ENCODE results near the gene OR51B5. TPM values are rescaled to one million over a fixed set of nuclear protein-coding genes. Genes with fewer than 3 reads are reported as not detected.
"Not testable (repeated sequence)": the region's sequence is repeated elsewhere in the genome, so short reads cannot be mapped to it uniquely, and the experiment has no call there.

Gene OR51B5
- total RNA-seq, 1 donor from 2014 or later: 0.82 TPM

DNA sequence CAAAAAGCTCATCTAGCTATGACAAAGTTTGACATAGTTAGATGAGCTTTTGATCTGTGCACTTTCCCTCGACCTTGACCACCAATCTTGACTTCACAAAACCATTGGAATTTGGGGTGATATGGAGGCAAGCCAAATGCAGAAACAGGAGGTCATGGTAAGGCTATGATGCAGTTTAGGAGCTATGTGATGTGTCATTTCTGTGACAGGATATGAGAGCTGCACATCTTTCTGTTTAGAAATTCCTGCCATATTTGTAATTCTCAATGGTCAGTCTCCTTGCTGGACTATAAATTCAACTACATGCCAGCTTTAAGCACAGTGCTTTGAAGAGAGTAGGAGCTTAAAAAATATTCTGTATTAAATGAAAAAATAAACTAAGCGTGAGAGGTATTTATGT is 20.9 kb upstream of the OR51B5 start:
- H3K36me3 Mint-ChIP-seq (ENCODE audit: low read depth, unreplicated experiment): no peaks in the 10 kb centered on the region
- TF ChIP-seq, protein P1, sequence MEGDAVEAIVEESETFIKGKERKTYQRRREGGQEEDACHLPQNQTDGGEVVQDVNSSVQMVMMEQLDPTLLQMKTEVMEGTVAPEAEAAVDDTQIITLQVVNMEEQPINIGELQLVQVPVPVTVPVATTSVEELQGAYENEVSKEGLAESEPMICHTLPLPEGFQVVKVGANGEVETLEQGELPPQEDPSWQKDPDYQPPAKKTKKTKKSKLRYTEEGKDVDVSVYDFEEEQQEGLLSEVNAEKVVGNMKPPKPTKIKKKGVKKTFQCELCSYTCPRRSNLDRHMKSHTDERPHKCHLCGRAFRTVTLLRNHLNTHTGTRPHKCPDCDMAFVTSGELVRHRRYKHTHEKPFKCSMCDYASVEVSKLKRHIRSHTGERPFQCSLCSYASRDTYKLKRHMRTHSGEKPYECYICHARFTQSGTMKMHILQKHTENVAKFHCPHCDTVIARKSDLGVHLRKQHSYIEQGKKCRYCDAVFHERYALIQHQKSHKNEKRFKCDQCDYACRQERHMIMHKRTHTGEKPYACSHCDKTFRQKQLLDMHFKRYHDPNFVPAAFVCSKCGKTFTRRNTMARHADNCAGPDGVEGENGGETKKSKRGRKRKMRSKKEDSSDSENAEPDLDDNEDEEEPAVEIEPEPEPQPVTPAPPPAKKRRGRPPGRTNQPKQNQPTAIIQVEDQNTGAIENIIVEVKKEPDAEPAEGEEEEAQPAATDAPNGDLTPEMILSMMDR (IDR thresholded peaks at IDR 0.05; ENCODE audit: unreplicated experiment): no peak
- H3K4me3 Mint-ChIP-seq (ENCODE audit: unreplicated experiment): no peak overlapping the region
- no peak for DNase-seq (ENCODE audit: low spot score)
- H3K9me3 Mint-ChIP-seq (ENCODE audit: unreplicated experiment): no peaks in the 10 kb centered on the region
- peaks cover 4% of the 10 kb centered on the region for H3K4me1 Mint-ChIP-seq (ENCODE audit: unreplicated experiment)
- H3K27me3 Mint-ChIP-seq (ENCODE audit: unreplicated experiment): no peaks in the 10 kb centered on the region
- H3K27ac Mint-ChIP-seq (ENCODE audit: unreplicated experiment): no peak overlapping the region

DNA sequence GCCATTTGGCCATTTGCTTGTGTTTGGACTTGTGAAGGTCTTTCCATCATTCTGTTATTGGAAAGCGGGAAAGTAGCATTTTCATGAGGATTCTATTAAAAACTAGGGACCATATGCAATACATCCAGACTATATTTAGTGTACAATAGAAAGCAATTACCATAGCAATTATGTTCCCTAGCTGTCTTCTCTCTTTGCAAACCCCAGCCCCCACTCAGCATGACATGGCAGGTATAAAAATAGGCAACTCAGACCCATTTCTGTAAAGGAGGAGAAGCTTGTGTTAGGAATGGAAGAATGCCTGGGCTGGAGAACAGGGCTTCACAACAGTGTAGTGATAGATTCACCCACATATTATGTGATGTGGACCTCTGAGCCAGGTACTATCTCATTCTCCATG is 20.4 kb upstream of the OR51B5 start:
- Mint-ChIP-seq H3K27me3 (ENCODE audit: unreplicated experiment) (no peaks in the 10 kb centered on the region), H3K4me1 (ENCODE audit: unreplicated experiment) (peaks cover 4% of the 10 kb centered on the region), H3K4me3 (ENCODE audit: unreplicated experiment) (no peak overlapping the region), H3K36me3 (ENCODE audit: low read depth, unreplicated experiment) (no peaks in the 10 kb centered on the region), H3K9me3 (ENCODE audit: unreplicated experiment) (no peaks in the 10 kb centered on the region), H3K27ac (ENCODE audit: unreplicated experiment) (no peak overlapping the region)
- no peak for DNase-seq (ENCODE audit: low spot score)
- TF ChIP-seq, protein P1 (IDR thresholded peaks at IDR 0.05; ENCODE audit: unreplicated experiment): no peak

DNA sequence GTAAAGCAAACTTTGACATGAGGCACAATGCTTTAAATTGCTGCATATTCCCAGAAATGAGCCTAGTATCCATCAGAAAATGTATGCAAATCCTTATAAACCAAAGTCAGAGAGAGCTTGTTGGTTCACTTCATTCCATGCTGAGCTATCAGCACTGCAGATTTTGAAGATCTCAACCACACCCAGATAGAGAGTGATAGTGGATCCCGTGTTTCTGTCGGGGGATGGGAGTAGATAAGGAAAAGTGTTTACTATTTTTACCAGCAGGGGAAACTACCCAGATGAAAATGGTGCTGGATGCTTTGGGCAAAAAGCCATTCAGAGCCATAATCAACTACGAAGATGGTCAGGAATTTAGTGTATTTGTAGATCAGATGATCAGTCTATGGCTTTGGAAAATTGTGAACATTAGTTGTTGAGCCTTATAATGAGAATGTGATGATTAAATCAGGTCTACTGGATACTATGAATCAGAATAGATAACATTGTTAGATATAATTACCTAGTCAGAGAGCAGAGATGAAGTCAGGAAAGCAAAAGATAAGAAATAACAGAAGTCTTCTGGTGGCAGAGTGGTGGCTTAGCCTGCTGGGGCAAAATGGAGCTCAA is 18.8 kb upstream of the OR51B5 start:
- Mint-ChIP-seq H3K4me1 (ENCODE audit: unreplicated experiment) (peaks cover 4% of the 10 kb centered on the region), H3K4me3 (ENCODE audit: unreplicated experiment) (no peak overlapping the region), H3K9me3 (ENCODE audit: unreplicated experiment) (no peaks in the 10 kb centered on the region), H3K27me3 (ENCODE audit: unreplicated experiment) (no peaks in the 10 kb centered on the region), H3K36me3 (ENCODE audit: low read depth, unreplicated experiment) (no peaks in the 10 kb centered on the region), H3K27ac (ENCODE audit: unreplicated experiment) (no peak overlapping the region)
- TF ChIP-seq, protein P1 (IDR thresholded peaks at IDR 0.05; ENCODE audit: unreplicated experiment): no peak
- no peak for DNase-seq (ENCODE audit: low spot score)

DNA sequence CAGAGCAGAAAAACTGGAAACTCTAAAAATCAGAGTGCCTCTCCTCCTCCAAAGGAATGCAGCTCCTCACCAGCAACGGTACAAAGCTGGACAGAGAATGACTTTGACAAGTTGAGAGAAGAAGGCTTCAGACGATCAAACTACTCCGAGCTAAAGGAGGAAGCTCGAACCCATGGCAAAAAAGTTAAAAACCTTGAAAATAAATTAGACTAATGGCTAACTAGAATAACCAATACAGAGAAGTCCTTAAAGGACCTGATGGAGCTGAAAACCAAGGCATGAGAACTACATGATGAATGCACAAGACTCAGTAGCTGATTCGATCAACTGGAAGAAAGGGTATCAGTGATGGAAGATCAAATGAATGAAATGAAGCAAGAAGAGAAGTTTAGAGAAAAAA is 12.7 kb upstream of the OR51B5 start:
- not testable (repeated sequence) for H3K9me3 Mint-ChIP-seq (ENCODE audit: unreplicated experiment); H3K4me3 Mint-ChIP-seq (ENCODE audit: unreplicated experiment); H3K27ac Mint-ChIP-seq (ENCODE audit: unreplicated experiment); H3K4me1 Mint-ChIP-seq (ENCODE audit: unreplicated experiment); DNase-seq (ENCODE audit: low spot score); H3K36me3 Mint-ChIP-seq (ENCODE audit: low read depth, unreplicated experiment); H3K27me3 Mint-ChIP-seq (ENCODE audit: unreplicated experiment)

DNA sequence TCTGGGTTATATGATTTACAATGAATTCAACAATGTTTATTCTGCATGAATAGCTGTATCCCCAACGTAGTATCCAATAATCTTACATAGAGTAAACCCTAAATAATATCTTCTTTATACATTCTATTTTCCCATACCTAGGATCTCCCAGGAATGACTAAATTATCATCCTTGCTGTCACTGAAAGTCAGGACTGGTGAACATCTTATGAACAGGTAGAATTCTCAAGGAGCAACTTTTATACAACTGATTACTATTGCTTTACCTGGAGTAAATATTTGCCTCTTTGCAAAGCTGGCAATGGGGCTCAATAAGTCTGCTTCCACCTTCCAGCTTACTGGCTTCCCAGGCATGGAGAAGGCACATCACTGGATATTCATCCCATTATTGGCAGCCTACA is 7.9 kb upstream of the OR51B5 start, which contains the start of gene OR51B6:
OR51B6 (plus strand) TSS at position 301 of the 400 bp plus-strand sequence; CDS start at position 301, 0 bp downstream.
- DNase-seq (ENCODE audit: low spot score): no peak
- no peak within 1 kb of the TSS for H3K27ac Mint-ChIP-seq (ENCODE audit: unreplicated experiment)
- H3K9me3 Mint-ChIP-seq (ENCODE audit: unreplicated experiment): no peaks in the 10 kb centered on the region
- H3K4me1 Mint-ChIP-seq (ENCODE audit: unreplicated experiment): no peaks in the 10 kb centered on the region
- H3K36me3 Mint-ChIP-seq (ENCODE audit: low read depth, unreplicated experiment): no peaks in the 10 kb centered on the region
- H3K4me3 Mint-ChIP-seq (ENCODE audit: unreplicated experiment): no peak within 1 kb of the TSS
- TF ChIP-seq, protein P1 (IDR thresholded peaks at IDR 0.05; ENCODE audit: unreplicated experiment): no peak
- peaks cover 1% of the 10 kb centered on the region for H3K27me3 Mint-ChIP-seq (ENCODE audit: unreplicated experiment)
